Esophagus squamous epithelium (tissue), 5 donors: ENCODE results near the gene SRP68. TPM values are rescaled to one million over a fixed set of nuclear protein-coding genes. Genes with fewer than 3 reads are reported as not detected.

ENCODE experiments used
- DNase-seq: peaks from one replicate; lab custom pipeline; 2025; lab: John Stamatoyannopoulos, UW
- H3K27ac ChIP-seq, 4 donors: fragments of 200-600 bp; sonication (generic); one replicate each; pipeline ENCODE4 v1.5.1; 2016 to 2019; ENCODE audit warnings: mild to moderate bottlenecking in 1 of 4
- H3K27me3 ChIP-seq, 4 donors: fragments of 200-600 bp; sonication (generic); 1 replicate in 3 of 4; 2 replicates in 1 of 4; pipeline versions ENCODE4 v1.5.1 to v1.6.0; 2017 to 2021; ENCODE audit warnings: antibody characterized with exemption in 1 of 4
- H3K36me3 ChIP-seq, 3 donors: fragments of 200-600 bp; sonication (generic); one replicate each; pipeline ENCODE4 v1.5.1; 2016 to 2019
- H3K4me1 ChIP-seq, 3 donors: fragments of 200-600 bp; sonication (generic); one replicate each; pipeline ENCODE4 v1.5.1; 2017 to 2019
- H3K4me3 ChIP-seq, 4 donors: fragments of 200-600 bp; sonication (generic); 1 replicate in 3 of 4; 2 replicates in 1 of 4; pipeline ENCODE4 v1.5.1; 2016 to 2019; ENCODE audit warnings: mild to moderate bottlenecking in 2 of 4, moderate library complexity in 1 of 4
- H3K9me3 ChIP-seq, 3 donors: fragments of 200-600 bp; sonication (generic); one replicate each; pipeline ENCODE4 v1.5.1; 2016 to 2019
- POLR2A ChIP-seq, 4 donors: fragments of 450-650 bp; IDR thresholded peaks; one replicate each; pipeline ENCODE4 v1.6.1; 2017; ENCODE audit warnings: antibody characterized with exemption in 4 of 4, mild to moderate bottlenecking in 4 of 4, moderate library complexity in 3 of 4
- WGBS, 2 donors: methylation state at CpG; one replicate each; pipeline ENCODE4 v1.1.5; 2018; 5-methylcytosine and 5-hydroxymethylcytosine counted together
- intact Hi-C: fragments of 100-400 bp; cut with DNase I; formaldehyde crosslinking; loops from one replicate; pipeline ENCODE4 v1.15.0; 2022
- total RNA-seq, 4 donors: library from RNA; depleted of rRNA; stranded (reverse); fragments of >200 nt; gene quantifications; one replicate each; pipeline ENCODE4 v1.1.0, GENCODE V29; 2016
- TF ChIP-seq, protein P1 (sequence below), 6 experiments: fragments of 450-650 bp in 4 of 6; fragments of 200-600 bp in 2 of 6; sonication (generic) in 2 of 6; IDR thresholded peaks; one replicate each; pipeline ENCODE4 v1.5.1; 2016 to 2019; ENCODE audit warnings: antibody characterized with exemption in 6 of 6, mild to moderate bottlenecking in 4 of 6, moderate library complexity in 4 of 6
- donor health status: DM: yes; HTN: yes; CAD: no.

The SRP68 gene
- total RNA-seq, 4 donors from 2014 or later = 40.6 to 78.0 (median 52.7) TPM

DNA sequence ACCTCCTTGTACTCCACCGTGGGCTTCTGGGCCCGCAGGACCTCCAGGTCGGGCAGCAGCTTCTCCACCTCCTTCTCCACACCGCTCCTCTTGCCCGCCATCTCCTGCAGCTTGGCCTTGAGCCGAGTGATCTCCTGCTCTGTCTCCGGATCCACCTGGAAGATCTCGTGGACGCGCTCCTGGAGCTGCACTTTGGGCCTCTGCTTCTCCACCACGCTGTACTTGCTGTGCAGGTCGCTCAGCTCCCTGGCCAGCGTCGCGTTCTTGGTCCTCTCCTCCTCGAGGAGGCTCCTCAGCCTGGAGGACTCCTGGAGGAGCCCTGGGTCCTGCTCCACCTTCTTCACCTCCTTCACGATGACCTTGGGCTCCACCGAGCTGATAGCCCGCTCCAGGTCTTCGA lies 62.9 kb downstream of the SRP68 start:
- no peak overlapping the region for H3K4me3 ChIP-seq
- H3K27ac ChIP-seq = no peak overlapping the region
- H3K27me3 ChIP-seq = peaks cover 0 to under 1% (median 0%) of the 10 kb centered on the region in 4 donors
- no peaks in the 10 kb centered on the region for H3K9me3 ChIP-seq
- peaks cover 0 to 100% (median 25%) of the 10 kb centered on the region in 3 donors for H3K36me3 ChIP-seq
- DNase-seq = no peak
- intact Hi-C loops = loop anchor here (5.0 kb wide), 1 partner anchor 102 kb away; no protein-coding TSS in a partner anchor
- H3K4me1 ChIP-seq = peaks cover 0 to 15% (median 2%) of the 10 kb centered on the region in 3 donors
- TF ChIP-seq, protein P1, sequence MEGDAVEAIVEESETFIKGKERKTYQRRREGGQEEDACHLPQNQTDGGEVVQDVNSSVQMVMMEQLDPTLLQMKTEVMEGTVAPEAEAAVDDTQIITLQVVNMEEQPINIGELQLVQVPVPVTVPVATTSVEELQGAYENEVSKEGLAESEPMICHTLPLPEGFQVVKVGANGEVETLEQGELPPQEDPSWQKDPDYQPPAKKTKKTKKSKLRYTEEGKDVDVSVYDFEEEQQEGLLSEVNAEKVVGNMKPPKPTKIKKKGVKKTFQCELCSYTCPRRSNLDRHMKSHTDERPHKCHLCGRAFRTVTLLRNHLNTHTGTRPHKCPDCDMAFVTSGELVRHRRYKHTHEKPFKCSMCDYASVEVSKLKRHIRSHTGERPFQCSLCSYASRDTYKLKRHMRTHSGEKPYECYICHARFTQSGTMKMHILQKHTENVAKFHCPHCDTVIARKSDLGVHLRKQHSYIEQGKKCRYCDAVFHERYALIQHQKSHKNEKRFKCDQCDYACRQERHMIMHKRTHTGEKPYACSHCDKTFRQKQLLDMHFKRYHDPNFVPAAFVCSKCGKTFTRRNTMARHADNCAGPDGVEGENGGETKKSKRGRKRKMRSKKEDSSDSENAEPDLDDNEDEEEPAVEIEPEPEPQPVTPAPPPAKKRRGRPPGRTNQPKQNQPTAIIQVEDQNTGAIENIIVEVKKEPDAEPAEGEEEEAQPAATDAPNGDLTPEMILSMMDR (IDR thresholded peaks at IDR 0.05) = no peak
- TF ChIP-seq POLR2A (IDR thresholded peaks at IDR 0.05) = no peak
- 89 to 93% methylated on average over 19 of the region's 20 CpGs for WGBS, 2 donors

DNA sequence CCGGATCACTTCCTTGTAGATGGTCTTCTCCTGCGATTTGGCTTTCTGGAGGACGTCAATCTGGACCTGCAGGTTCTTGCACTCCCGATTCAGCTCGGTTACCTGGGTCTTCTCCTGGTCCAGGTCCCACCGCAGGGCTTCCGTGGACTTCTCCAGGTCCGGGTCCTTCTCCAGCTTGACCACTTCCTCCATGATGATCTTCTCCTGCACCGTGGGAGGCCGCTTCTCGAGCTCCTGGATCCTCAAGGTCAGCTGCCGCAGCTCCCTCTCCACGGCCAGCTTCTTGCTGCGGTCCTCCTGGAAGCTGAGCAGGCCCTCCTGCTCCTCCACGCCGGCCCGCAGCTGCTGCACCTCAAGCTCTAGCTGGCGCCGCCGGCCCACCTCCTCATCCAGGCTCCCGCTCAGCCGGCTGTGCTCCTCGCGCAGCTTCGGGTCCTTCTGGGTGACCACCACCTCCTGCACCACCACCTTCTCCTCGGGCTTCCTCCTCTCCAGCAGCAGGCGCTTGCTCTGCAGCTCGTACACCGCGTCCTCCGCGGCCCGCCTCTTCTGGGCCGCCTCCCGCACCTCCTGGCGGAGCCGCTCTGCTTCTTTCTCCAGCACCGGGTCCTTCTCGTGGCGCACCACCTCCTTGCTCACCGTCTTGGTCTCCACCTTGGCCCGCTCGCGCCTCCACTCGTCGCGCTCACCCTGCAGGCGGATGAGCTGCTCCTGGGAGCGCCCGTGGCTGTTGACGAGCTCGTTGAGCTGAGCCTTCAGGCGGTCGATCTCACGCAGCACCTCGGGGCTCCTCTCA lies 63.5 kb downstream of the SRP68 start:
- DNase-seq = no peak
- Histone ChIP-seq H3K4me3 (no peak overlapping the region), H3K27me3 (no peaks in the 10 kb centered on the region), H3K9me3 (no peaks in the 10 kb centered on the region), H3K4me1 (peaks cover 0 to 9% (median 0%) of the 10 kb centered on the region in 3 donors), H3K27ac (no peak overlapping the region), H3K36me3 (peaks cover 0 to 100% (median 25%) of the 10 kb centered on the region in 3 donors)
- 86 to 93% methylated on average over 39 to 54 of the region's 56 CpGs for WGBS, 2 donors
- no peak for TF ChIP-seq POLR2A (IDR thresholded peaks at IDR 0.05)
- TF ChIP-seq, protein P1 (IDR thresholded peaks at IDR 0.05) = no peak
- intact Hi-C loops = loop anchor here (5.0 kb wide), 1 partner anchor 102 kb away; no protein-coding TSS in a partner anchor

DNA sequence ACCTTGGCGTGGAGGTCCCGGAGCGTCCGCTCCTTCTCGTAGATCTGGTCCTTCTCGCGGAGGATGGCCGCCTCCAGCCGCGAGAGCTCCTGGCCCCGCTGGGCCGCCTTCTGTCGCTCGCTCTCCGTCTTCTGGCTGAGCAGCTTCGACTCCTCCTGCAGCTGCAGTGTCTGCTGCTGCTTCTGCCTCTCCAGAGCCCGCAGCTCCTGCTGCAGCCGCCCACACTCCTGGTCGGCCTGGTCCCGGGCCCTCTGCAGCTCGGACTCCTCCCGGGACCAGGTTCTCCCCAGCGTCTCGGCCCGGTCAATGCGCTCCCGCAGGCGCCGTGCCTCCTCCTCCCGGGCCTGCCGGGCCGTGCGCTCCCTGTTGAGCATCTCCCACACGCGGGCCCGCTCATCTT lies 64.1 kb downstream of the SRP68 start:
- intact Hi-C loops = loop anchor here (5.0 kb wide), 1 partner anchor 101 kb away; no protein-coding TSS in a partner anchor
- no peak overlapping the region for H3K4me3 ChIP-seq
- TF ChIP-seq POLR2A (IDR thresholded peaks at IDR 0.05) = no peak
- TF ChIP-seq, protein P1 (IDR thresholded peaks at IDR 0.05) = no peak
- peaks cover 0 to 9% (median 0%) of the 10 kb centered on the region in 3 donors for H3K4me1 ChIP-seq
- peaks cover 0 to 100% (median 25%) of the 10 kb centered on the region in 3 donors for H3K36me3 ChIP-seq
- H3K27me3 ChIP-seq = no peaks in the 10 kb centered on the region
- no peak for DNase-seq
- H3K9me3 ChIP-seq = no peaks in the 10 kb centered on the region
- WGBS, 2 donors = 93 to 95% methylated on average over 31 to 32 of the region's 36 CpGs
- H3K27ac ChIP-seq = no peak overlapping the region

DNA sequence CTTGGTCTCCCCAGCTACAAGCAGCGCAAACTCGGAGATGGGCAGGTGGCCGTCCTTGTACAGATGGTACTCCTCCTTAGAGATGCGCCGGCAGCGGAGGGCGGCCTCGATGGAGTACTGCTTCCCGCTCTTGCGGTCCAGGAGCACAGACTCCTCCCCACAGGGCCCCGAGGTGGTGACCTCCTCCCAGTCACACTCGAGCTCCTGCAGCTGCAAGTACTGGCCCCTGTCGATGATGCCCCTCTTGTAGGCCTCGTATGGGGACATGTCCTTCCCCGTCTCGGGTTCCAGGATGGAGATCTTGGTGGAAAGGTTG lies 64.5 kb downstream of the SRP68 start:
- no peaks in the 10 kb centered on the region for H3K9me3 ChIP-seq
- H3K4me3 ChIP-seq = no peak overlapping the region
- TF ChIP-seq, protein P1 (IDR thresholded peaks at IDR 0.05) = no peak
- no peak for TF ChIP-seq POLR2A (IDR thresholded peaks at IDR 0.05)
- H3K27ac ChIP-seq = no peak overlapping the region
- H3K27me3 ChIP-seq = no peaks in the 10 kb centered on the region
- 73 to 80% methylated on average over 1 to 3 of the region's 16 CpGs for WGBS, 2 donors
- peaks cover 0 to 9% (median 0%) of the 10 kb centered on the region in 3 donors for H3K4me1 ChIP-seq
- DNase-seq = no peak
- intact Hi-C loops = loop anchor here (5.0 kb wide), 1 partner anchor 101 kb away; no protein-coding TSS in a partner anchor
- peaks cover 0 to 100% (median 25%) of the 10 kb centered on the region in 3 donors for H3K36me3 ChIP-seq
